Left lung (tissue), 10 donors: ENCODE data around the gene TAPBP. TPM values are rescaled to one million over a fixed set of nuclear protein-coding genes. Genes with fewer than 3 reads are reported as not detected.
"Not testable (repeated sequence)": the region's sequence is repeated elsewhere in the genome, so short reads cannot be mapped to it uniquely, and the experiment has no call there.

ENCODE experiments used
- ATAC-seq: fragments of 200-7000 bp; cut with Tn5 transposase; one replicate; pipeline ENCODE4 v1.9.1; 2020; ENCODE audit warnings: moderate library complexity
- DNase-seq, 4 donors: peaks; one replicate each; pipeline ENCODE4 v3.0.0-alpha.2; 2013 to 2020
- H3K27ac ChIP-seq, 2 donors: fragments of 200-600 bp; sonication (generic) in 1 of 2; one replicate each; pipeline versions ENCODE4 v1.5.0 to v1.8.0; 2020 to 2021
- H3K27me3 ChIP-seq, 2 donors: fragments of 200-600 bp; sonication (generic) in 1 of 2; one replicate each; pipeline versions ENCODE4 v1.5.0 to v1.8.0; 2020 to 2021
- H3K36me3 ChIP-seq, 2 donors: fragments of 200-600 bp; sonication (generic) in 1 of 2; one replicate each; pipeline versions ENCODE4 v1.5.0 to v1.8.0; 2020 to 2021
- H3K4me1 ChIP-seq, 2 donors: fragments of 200-600 bp; one replicate each; pipeline ENCODE4 v1.8.0; 2021
- H3K4me3 ChIP-seq, 2 donors: fragments of 200-600 bp; sonication (generic) in 1 of 2; one replicate each; pipeline versions ENCODE4 v1.5.0 to v1.8.0; 2020 to 2021; ENCODE audit warnings: mild to moderate bottlenecking in 1 of 2
- H3K9me3 ChIP-seq, 2 donors: fragments of 200-600 bp; sonication (generic) in 1 of 2; one replicate each; pipeline versions ENCODE4 v1.5.0 to v1.8.0; 2020 to 2021
- intact Hi-C, 2 donors: fragments of 100-400 bp; cut with DNase I; formaldehyde crosslinking; loops; one replicate each; pipeline versions ENCODE4 v1.11.2 to v1.14.2; 2022
- polyA plus RNA-seq, 6 donors: library from polyadenylated mRNA; unstranded; fragments of 120-200 nt; gene quantifications; one replicate each; pipeline ENCODE4 v1.2.1, GENCODE V29; 2013; ENCODE audit not compliant: insufficient read length in 6 of 6
- total RNA-seq, 2 donors: library from RNA; stranded (reverse); fragmentation: NEBNext Ultra II Directional; extraction: Animal tissue kit (Norgen Biotek cat#: 25700); gene quantifications; one replicate each; pipeline ENCODE4 v1.2.1, GENCODE V29; 2021
- TF ChIP-seq, protein P1 (sequence below), 2 donors: fragments of 200-600 bp; sonication (generic) in 1 of 2; IDR thresholded peaks; one replicate each; pipeline versions ENCODE4 v1.5.0 to v1.8.0; 2021; ENCODE audit warnings: antibody characterized with exemption in 2 of 2
- donor health status: DM: no; HTN: yes; CAD: no.
- donor health status: DM: no; HTN: no; CAD: no.

TAPBP gene
- total and polyA plus RNA-seq, 8 donors: 41.5 to 243 (median 51.6) TPM

DNA sequence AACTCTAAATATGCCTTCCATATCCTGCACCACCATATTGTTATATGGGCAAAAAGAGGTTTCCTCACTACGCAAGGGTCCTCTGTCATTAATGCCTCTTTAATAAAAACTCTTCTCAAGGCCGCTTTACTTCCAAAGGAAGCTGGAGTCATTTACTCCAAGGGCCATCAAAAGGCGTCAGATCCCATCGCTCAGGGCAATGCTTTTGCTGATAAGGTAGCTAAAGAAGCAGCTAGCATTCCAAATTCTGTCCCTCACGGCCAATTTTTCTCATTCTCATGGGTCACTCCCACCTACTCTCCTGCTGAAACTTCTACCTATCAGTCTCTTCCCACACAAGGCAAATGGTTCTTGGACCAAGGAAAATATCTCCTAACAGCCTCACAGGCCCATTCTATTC is 33.9 kb upstream of the TAPBP start:
- Histone ChIP-seq H3K4me3 (peak overlapping the region in 1 of 2 donors; percentile 29), H3K27ac (no peak overlapping the region)

DNA sequence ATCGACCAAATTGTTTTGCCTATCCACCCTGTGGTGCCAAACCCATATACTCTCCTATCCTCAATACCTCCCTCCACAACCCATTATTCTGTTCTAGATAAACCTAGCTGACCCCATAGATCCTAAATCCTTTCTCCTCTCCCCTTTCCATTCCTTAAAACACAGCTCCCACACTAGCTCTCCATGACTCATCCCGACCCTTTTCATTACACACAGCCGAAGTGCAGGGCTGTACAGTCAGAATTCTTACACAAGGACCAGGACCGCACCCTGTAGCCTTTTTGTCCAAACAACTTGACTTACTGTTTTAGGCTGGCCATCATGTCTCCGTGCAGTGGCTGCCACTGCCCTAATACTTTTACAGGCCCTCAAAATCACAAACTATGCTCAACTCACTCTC is 33.1 kb upstream of the TAPBP start:
- Histone ChIP-seq H3K4me3 (peak overlapping the region in 1 of 2 donors; percentile 29), H3K27ac (peak overlapping the region in 1 of 2 donors; percentile 41), H3K4me1 (peaks cover 3 to 22% of the 10 kb centered on the region in 2 donors)
- intact Hi-C loops, H3K36me3 ChIP-seq, H3K27me3 ChIP-seq, DNase-seq, ATAC-seq, H3K9me3 ChIP-seq: not testable (repeated sequence)

More for the DNA sequence above, 33.9 kb upstream of the TAPBP start:
- Histone ChIP-seq H3K9me3 (no peaks in the 10 kb centered on the region), H3K4me1 (peaks cover 3 to 22% of the 10 kb centered on the region in 2 donors), H3K36me3 (no peaks in the 10 kb centered on the region), H3K27me3 (no peaks in the 10 kb centered on the region)
- TF ChIP-seq, protein P1, sequence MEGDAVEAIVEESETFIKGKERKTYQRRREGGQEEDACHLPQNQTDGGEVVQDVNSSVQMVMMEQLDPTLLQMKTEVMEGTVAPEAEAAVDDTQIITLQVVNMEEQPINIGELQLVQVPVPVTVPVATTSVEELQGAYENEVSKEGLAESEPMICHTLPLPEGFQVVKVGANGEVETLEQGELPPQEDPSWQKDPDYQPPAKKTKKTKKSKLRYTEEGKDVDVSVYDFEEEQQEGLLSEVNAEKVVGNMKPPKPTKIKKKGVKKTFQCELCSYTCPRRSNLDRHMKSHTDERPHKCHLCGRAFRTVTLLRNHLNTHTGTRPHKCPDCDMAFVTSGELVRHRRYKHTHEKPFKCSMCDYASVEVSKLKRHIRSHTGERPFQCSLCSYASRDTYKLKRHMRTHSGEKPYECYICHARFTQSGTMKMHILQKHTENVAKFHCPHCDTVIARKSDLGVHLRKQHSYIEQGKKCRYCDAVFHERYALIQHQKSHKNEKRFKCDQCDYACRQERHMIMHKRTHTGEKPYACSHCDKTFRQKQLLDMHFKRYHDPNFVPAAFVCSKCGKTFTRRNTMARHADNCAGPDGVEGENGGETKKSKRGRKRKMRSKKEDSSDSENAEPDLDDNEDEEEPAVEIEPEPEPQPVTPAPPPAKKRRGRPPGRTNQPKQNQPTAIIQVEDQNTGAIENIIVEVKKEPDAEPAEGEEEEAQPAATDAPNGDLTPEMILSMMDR (IDR thresholded peaks at IDR 0.05): no peak
- ATAC-seq (no peak), DNase-seq (no peak)
- intact Hi-C loops: no loop called here

DNA sequence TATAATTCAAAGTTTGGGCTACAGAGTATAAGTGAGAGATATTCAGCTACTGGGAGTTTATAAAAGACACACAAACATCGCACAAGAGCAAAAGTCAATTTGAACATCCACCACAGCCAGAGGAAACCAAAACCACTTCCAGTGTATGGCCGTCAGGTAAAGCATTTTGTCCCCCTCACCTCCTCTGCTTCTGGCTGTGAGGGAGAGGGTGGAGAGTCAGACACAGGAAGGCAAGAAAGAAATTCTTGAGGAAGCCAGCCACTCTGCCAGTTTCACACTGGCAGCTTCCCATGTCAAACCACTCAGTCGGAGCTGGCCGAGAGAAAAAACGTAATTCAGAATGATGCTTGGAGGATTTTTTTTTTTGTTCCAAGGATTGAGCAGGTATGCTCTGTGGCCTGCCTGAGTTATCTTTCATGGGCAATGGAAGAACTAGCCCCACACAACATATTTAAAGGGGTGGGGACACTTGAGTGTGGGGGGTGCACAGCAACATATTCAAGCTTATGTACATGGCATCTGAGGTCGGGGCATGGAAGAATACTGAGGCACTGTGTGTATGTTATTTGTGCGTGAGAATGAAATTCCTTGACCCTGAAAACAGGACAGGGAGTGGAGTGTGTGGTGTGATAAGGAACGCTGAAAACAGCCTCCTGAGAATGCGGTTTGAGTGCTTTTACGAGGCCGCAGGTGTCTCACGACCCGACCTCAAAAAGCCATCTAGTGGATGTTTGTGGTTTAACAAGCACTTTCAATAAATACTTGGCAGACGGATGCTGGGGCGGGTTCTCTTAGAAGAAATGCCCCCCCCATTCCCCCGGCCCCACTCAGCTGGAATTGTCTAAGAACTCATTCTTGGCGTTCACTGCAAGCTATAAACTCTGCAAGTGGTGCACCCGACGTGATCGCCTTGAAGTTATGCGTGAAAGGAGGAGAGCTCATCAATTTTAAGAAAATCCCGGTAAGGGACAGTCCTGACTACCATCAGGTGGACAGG is 31.1 kb upstream of the TAPBP start:
- H3K36me3 ChIP-seq: no peaks in the 10 kb centered on the region
- no peaks in the 10 kb centered on the region for H3K27me3 ChIP-seq
- H3K9me3 ChIP-seq: no peaks in the 10 kb centered on the region
- TF ChIP-seq, protein P1 (IDR thresholded peaks at IDR 0.05): peak; percentile 42 to 50
- peak overlapping the region; percentile 72 to 75 for H3K27ac ChIP-seq
- ATAC-seq (peak; percentile 80), DNase-seq (peak in 3 of 4 donors; percentile 59 to 83 (median 76))
- peaks cover 3 to 22% of the 10 kb centered on the region in 2 donors for H3K4me1 ChIP-seq
- H3K4me3 ChIP-seq: peak overlapping the region in 1 of 2 donors; percentile 29
- intact Hi-C loops: no loop called here

DNA sequence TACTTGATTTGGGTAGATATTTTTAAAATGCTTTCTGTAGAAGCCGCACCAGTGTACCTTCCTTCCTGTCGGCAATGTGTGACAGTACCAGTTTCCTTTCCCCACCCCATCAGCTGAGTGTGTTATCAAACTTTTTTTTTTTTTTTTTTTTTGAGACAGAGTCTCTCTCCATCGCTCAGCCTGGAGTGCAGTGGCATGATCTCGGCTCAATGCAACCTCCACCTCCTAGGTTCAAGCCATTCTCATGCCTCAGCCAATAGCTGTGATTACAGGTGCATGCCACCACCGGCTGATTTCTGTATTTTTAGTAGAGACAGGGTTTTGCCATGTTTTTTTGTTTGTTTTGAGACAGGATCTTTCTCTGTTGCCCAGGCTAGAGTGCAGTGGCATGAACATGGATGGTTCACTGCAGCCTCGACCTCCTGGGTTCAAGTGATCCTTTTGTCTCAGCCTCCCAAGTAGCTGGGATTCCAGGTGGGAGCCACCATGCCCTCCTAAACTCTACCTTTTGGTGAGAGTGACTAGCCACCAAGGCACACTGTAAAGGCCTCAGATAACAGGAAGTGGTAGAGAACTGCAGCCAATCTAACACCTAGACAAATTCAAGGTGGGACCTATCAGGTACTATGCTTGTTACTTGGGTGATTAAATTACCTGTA is 30.2 kb upstream of the TAPBP start:
- ATAC-seq: peak; percentile 22

DNA sequence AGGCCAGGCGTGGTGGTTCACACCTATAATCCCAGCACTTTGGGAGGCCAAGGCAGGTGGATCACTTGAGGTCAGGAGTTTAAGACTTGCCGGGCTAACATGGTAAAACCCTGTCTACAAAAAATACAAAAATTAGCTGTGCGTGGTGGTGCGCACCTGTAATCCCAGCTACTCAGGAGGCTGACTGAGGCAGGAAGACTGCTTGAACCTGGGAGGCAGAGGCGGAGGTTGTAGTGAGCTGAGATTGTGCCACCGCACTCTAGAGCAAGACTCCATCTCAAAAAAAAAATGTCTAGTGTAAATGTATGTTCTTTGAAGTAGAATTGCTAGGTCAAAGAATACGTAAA is 29.7 kb upstream of the TAPBP start:
- Histone ChIP-seq H3K4me1 (peaks cover 3 to 22% of the 10 kb centered on the region in 2 donors), H3K27ac (peak overlapping the region; percentile 37 to 72)
- DNase-seq, H3K4me3 ChIP-seq, ATAC-seq, intact Hi-C loops, H3K36me3 ChIP-seq, H3K9me3 ChIP-seq, H3K27me3 ChIP-seq: not testable (repeated sequence)

More for the DNA sequence above, 30.2 kb upstream of the TAPBP start:
- DNase-seq: no peak
- Histone ChIP-seq H3K27me3 (no peaks in the 10 kb centered on the region), H3K9me3 (no peaks in the 10 kb centered on the region), H3K4me3 (no peak overlapping the region), H3K27ac (peak overlapping the region; percentile 72 to 75), H3K4me1 (peaks cover 3 to 22% of the 10 kb centered on the region in 2 donors), H3K36me3 (no peaks in the 10 kb centered on the region)
- intact Hi-C loops: no loop called here
- TF ChIP-seq, protein P1 (IDR thresholded peaks at IDR 0.05): no peak

DNA sequence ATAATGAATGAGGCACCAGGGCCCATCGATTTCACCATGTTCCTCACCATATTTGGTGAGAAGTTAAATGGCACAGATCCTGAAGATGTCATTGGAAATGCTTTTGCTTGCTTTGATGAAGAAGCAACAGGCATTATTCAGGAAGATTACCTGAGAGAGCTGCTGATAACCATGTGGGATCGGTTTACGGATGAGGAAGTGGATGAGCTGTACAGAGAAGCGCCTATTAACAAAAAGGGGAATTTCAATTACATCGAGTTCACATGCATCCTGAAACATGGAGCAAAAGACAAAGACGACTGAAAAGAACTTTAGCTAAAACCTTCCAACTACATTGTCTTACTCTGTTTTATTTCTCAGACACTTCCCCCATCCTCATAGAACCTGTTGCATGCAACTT is 25.3 kb upstream of the TAPBP start:
- Histone ChIP-seq H3K36me3 (no peaks in the 10 kb centered on the region), H3K27me3 (no peaks in the 10 kb centered on the region), H3K4me3 (no peak overlapping the region), H3K27ac (no peak overlapping the region), H3K4me1 (peaks cover 0 to 6% of the 10 kb centered on the region in 2 donors), H3K9me3 (no peaks in the 10 kb centered on the region)
- ATAC-seq: no peak
- DNase-seq: no peak
- TF ChIP-seq, protein P1 (IDR thresholded peaks at IDR 0.05): no peak
- intact Hi-C loops: no loop called here
